ENCODE measurements around the gene CCDC112. TPM values are rescaled to one million over a fixed set of nuclear protein-coding genes. Genes with fewer than 3 reads are reported as not detected.
"Not testable (repeated sequence)": the region's sequence is repeated elsewhere in the genome, so short reads cannot be mapped to it uniquely, and the experiment has no call there.

CCDC112 gene
- total and polyA plus RNA-seq, 12 donors: 1.6 to 10.1 (median 4.5) TPM

- DNase-seq: no peak
- no peaks in the 10 kb centered on the region for H3K36me3 ChIP-seq (replicated peaks in 1 of 2)
- no peak overlapping the region for H3K4me3 ChIP-seq
- 87 to 95% (median 90%) methylated on average over 2 of the region's 2 CpGs for WGBS, 4 donors
- H3K9me3 ChIP-seq (replicated peaks in 1 of 3): no peaks in the 10 kb centered on the region
- no peaks in the 10 kb centered on the region for H3K27me3 ChIP-seq
- H3K27ac ChIP-seq: no peak overlapping the region
- TF ChIP-seq POLR2A (IDR thresholded peaks at IDR 0.05): no peak
- no peak for TF ChIP-seq CTCF (IDR thresholded peaks at IDR 0.05)
- peaks cover 5 to 26% of the 10 kb centered on the region in 2 donors for H3K4me1 ChIP-seq (replicated peaks in 1 of 2)
- intact Hi-C loops (cut with DNase I): no loop called here
These were observed 36.2 kb downstream of the CCDC112 start for GRCh38 chr5:115260248-115260647.

- H3K27me3 ChIP-seq: no peaks in the 10 kb centered on the region
- peaks cover 5 to 26% of the 10 kb centered on the region in 2 donors for H3K4me1 ChIP-seq (replicated peaks in 1 of 2)
- H3K27ac ChIP-seq: no peak overlapping the region
- TF ChIP-seq POLR2A (IDR thresholded peaks at IDR 0.05) (no peak), CTCF (IDR thresholded peaks at IDR 0.05) (no peak)
- no peak overlapping the region for H3K4me3 ChIP-seq
- intact Hi-C loops (cut with DNase I): no loop called here
- no peak for DNase-seq
- H3K36me3 ChIP-seq (replicated peaks in 1 of 2): no peaks in the 10 kb centered on the region
- no peaks in the 10 kb centered on the region for H3K9me3 ChIP-seq (replicated peaks in 1 of 3)
These were observed 38.5 kb downstream of the CCDC112 start for GRCh38 chr5:115257981-115258380.

- intact Hi-C loops (cut with DNase I): loop anchor here in 1 of 2 donors (5.0 kb wide), 1 partner anchor 152 kb away; no protein-coding TSS in a partner anchor
These were observed 47.1 kb downstream of the CCDC112 start for GRCh38 chr5:115249379-115249778.

GRCh38 chr5:115246361-115246991 is 50.0 kb downstream of the CCDC112 start:
- no peak for DNase-seq
- no peak overlapping the region for H3K4me3 ChIP-seq
- H3K4me1 ChIP-seq (replicated peaks in 1 of 2): peaks cover 6 to 20% of the 10 kb centered on the region in 2 donors
- H3K27me3 ChIP-seq: no peaks in the 10 kb centered on the region
- H3K36me3 ChIP-seq (replicated peaks in 1 of 2): no peaks in the 10 kb centered on the region
- TF ChIP-seq CTCF (IDR thresholded peaks at IDR 0.05) (peak; percentile 61 to 80 (median 72)), POLR2A (IDR thresholded peaks at IDR 0.05) (no peak)
- H3K27ac ChIP-seq: no peak overlapping the region
- 22 to 36% (median 28%) methylated on average over 3 of the region's 3 CpGs for WGBS, 4 donors
- H3K9me3 ChIP-seq (replicated peaks in 1 of 3): no peaks in the 10 kb centered on the region
- intact Hi-C loops (cut with DNase I): loop anchor here in 1 of 2 donors (5.0 kb wide), 1 partner anchor 149 kb away; no protein-coding TSS in a partner anchor

More at GRCh38 chr5:115249379-115249778, 47.1 kb downstream of the CCDC112 start:
- 72 to 82% (median 74%) methylated on average over 5 of the region's 5 CpGs for WGBS, 4 donors
- H3K27me3 ChIP-seq; H3K9me3 ChIP-seq (replicated peaks in 1 of 3); H3K4me3 ChIP-seq; DNase-seq; H3K4me1 ChIP-seq (replicated peaks in 1 of 2); H3K27ac ChIP-seq; H3K36me3 ChIP-seq (replicated peaks in 1 of 2): not testable (repeated sequence)

- intact Hi-C loops (cut with DNase I): no loop called here
- no peaks in the 10 kb centered on the region for H3K27me3 ChIP-seq
These were observed 53.0 kb downstream of the CCDC112 start for GRCh38 chr5:115243412-115243811.

More at GRCh38 chr5:115243412-115243811, 53.0 kb downstream of the CCDC112 start:
- no peak for DNase-seq
- no peak overlapping the region for H3K27ac ChIP-seq
- no peak for TF ChIP-seq POLR2A (IDR thresholded peaks at IDR 0.05)
- no peak for TF ChIP-seq CTCF (IDR thresholded peaks at IDR 0.05)
- peaks cover 6 to 22% of the 10 kb centered on the region in 2 donors for H3K4me1 ChIP-seq (replicated peaks in 1 of 2)
- no peak overlapping the region for H3K4me3 ChIP-seq
- no peaks in the 10 kb centered on the region for H3K9me3 ChIP-seq (replicated peaks in 1 of 3)
- peaks cover 0 to 16% of the 10 kb centered on the region in 2 donors for H3K36me3 ChIP-seq (replicated peaks in 1 of 2)

Data from adrenal gland (tissue), 12 donors.